ENCODE results near the gene ZMYND10. TPM values are rescaled to one million over a fixed set of nuclear protein-coding genes. Genes with fewer than 3 reads are reported as not detected.

Gene ZMYND10
- total RNA-seq, 1 donor from 2014 or later, result 1.1 TPM

DNA sequence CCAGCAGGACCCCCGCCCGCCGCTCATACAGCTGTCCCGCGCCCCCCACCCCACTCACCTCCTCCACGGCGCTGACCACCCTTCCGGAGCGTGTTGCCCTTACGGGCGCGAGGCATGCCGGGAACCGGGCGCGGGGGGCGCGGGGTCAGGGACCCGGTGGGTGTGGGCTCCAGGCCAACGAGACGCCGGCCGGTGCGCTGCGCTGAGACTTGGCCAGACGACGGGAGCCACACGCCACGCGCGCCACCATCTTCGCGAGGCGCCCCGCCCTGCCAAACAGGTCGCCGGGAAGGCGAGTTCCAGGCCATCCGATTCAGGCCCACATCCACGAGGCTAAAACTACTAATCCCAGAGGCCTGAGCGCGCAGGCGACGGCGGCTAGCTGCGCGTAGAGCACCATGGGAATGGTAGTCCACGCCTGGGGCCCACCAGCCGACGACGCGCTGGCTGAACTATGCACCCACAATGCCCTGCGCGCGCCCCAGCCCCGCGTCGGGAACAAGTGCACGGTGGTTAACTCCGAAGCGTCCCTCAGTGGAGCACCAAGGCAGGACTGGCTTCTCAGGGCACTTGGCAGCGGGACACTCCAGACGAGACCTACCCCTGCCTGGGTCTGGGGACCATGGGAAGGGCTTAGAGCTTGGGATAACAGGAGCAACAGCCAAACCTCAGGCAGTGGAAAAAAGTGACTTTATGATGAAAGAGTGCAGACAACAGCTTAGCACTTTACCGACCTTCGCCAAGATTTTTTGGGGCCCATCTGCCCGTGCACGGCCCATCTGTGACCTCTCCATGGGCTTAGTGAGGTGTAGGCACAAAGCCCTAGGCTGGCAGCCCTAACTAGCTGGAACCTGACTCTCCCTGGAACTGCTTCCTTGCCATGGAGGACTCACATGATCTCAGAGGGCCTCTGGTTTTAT is 53.1 kb downstream of the ZMYND10 start, which contains the start of gene IFRD2:
Gene IFRD2 (minus strand): TSS at position 271 of the 920 bp plus-strand sequence. CDS start 155 bp downstream, at position 116.
- Mint-ChIP-seq H3K9me3 (ENCODE audit: low read depth) (no peaks in the 10 kb centered on the region), H3K36me3 (ENCODE audit: low read depth) (peaks cover 5% of the 10 kb centered on the region), H3K4me1 (ENCODE audit: low read depth) (peaks cover 16% of the 10 kb centered on the region), H3K27me3 (ENCODE audit: low read depth) (no peaks in the 10 kb centered on the region), H3K27ac (ENCODE audit: unreplicated experiment) (peak within 1 kb of the TSS; percentile 98), H3K4me3 (ENCODE audit: unreplicated experiment) (peak within 1 kb of the TSS; percentile 75)
- TF ChIP-seq, protein P1, sequence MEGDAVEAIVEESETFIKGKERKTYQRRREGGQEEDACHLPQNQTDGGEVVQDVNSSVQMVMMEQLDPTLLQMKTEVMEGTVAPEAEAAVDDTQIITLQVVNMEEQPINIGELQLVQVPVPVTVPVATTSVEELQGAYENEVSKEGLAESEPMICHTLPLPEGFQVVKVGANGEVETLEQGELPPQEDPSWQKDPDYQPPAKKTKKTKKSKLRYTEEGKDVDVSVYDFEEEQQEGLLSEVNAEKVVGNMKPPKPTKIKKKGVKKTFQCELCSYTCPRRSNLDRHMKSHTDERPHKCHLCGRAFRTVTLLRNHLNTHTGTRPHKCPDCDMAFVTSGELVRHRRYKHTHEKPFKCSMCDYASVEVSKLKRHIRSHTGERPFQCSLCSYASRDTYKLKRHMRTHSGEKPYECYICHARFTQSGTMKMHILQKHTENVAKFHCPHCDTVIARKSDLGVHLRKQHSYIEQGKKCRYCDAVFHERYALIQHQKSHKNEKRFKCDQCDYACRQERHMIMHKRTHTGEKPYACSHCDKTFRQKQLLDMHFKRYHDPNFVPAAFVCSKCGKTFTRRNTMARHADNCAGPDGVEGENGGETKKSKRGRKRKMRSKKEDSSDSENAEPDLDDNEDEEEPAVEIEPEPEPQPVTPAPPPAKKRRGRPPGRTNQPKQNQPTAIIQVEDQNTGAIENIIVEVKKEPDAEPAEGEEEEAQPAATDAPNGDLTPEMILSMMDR (IDR thresholded peaks at IDR 0.05), result peak; percentile 7
- peak; percentile 99 for DNase-seq (ENCODE audit: low spot score)

Other genes with a start within 250 kb of the ZMYND10 start
- gene SEMA3F, start 190.4 kb downstream of the ZMYND10 start, total RNA-seq, result 18.7 to 37.5 TPM (median 36.7 TPM) in 3 replicates
- gene GNAT1, start 154.1 kb downstream of the ZMYND10 start, total RNA-seq, result not detected in 3 replicates
- 1.00 to 1.9 TPM (median 1.2 TPM) in 3 replicates for gene SLC38A3, start 140.5 kb downstream of the ZMYND10 start, total RNA-seq
- gene GNAI2, start 109.5 kb downstream of the ZMYND10 start, total RNA-seq, result 388 to 444 TPM (median 443 TPM) in 3 replicates
- 9.6 to 16.4 TPM (median 14.9 TPM) in 3 replicates for gene SEMA3B, start 76.6 kb downstream of the ZMYND10 start, total RNA-seq
- gene LSMEM2, start 66.6 kb downstream of the ZMYND10 start, total RNA-seq, result not detected in 3 replicates
- gene IFRD2, start 53.3 kb downstream of the ZMYND10 start, total RNA-seq, result 38.9 to 54.4 TPM (median 44.0 TPM) in 3 replicates
- gene HYAL3, start 46.3 kb downstream of the ZMYND10 start, total RNA-seq, result 5.3 to 6.9 TPM (median 5.4 TPM) in 3 replicates
- 10.9 to 16.0 TPM (median 12.9 TPM) in 3 replicates for gene NAA80, start 46.3 kb downstream of the ZMYND10 start, total RNA-seq
- gene HYAL1, start 42.2 kb downstream of the ZMYND10 start, total RNA-seq, result 0.22 to 0.65 TPM (median 0.26 TPM) in 3 replicates
- 31.3 to 37.0 TPM (median 36.8 TPM) in 3 replicates for gene HYAL2, start 23.0 kb downstream of the ZMYND10 start, total RNA-seq
- 15.3 to 18.6 TPM (median 17.0 TPM) in 3 replicates for gene TUSC2, start 17.5 kb downstream of the ZMYND10 start, total RNA-seq
- 17.3 to 22.4 TPM (median 21.8 TPM) in 3 replicates for gene RASSF1, start 4.9 kb downstream of the ZMYND10 start, total RNA-seq
- 19.8 to 26.9 TPM (median 21.7 TPM) in 3 replicates for gene NPRL2, start 5.0 kb upstream of the ZMYND10 start, total RNA-seq
- gene CYB561D2, start 5.1 kb upstream of the ZMYND10 start, total RNA-seq, result 18.2 to 29.4 TPM (median 19.5 TPM) in 3 replicates
- gene TMEM115, start 13.8 kb upstream of the ZMYND10 start, total RNA-seq, result 45.8 to 51.8 TPM (median 50.4 TPM) in 3 replicates
- gene CACNA2D2, start 157.9 kb upstream of the ZMYND10 start, total RNA-seq, result 0.34 to 0.46 TPM (median 0.40 TPM) in 3 replicates
- gene C3orf18, start 222.0 kb upstream of the ZMYND10 start, total RNA-seq, result 3.2 to 5.8 TPM (median 4.4 TPM) in 3 replicates
- gene HEMK1, start 223.8 kb upstream of the ZMYND10 start, total RNA-seq, result 15.1 to 20.1 TPM (median 15.2 TPM) in 3 replicates

All from chondrocyte (in vitro differentiated cells).